AG08396 (cell line): Measurements from ENCODE around the gene SMIM12.
"Not testable (repeated sequence)": the region's sequence is repeated elsewhere in the genome, so short reads cannot be mapped to it uniquely, and the experiment has no call there.

Experiments used
- DNase-seq: peaks from one replicate; pipeline ENCODE4 v3.0.0; 2012; ENCODE audit warnings: low spot score, mixed read lengths

The SMIM12 gene

GRCh38 chr1:34844252-34844634, 15.3 kb downstream of the SMIM12 start:
- DNase-seq, result no peak

- no peak for DNase-seq
Measured at GRCh38 chr1:34843392-34844251, 15.9 kb downstream of the SMIM12 start.

GRCh38 chr1:34842952-34843371, 16.6 kb downstream of the SMIM12 start:
- DNase-seq, result no peak

GRCh38 chr1:34842073-34842472, 17.5 kb downstream of the SMIM12 start:
- no peak for DNase-seq

- DNase-seq, result no peak
Measured at GRCh38 chr1:34840426-34840825, 19.1 kb downstream of the SMIM12 start.

- no peak for DNase-seq
Measured at GRCh38 chr1:34839526-34840305, 19.8 kb downstream of the SMIM12 start.

GRCh38 chr1:34833711-34834110, 25.8 kb downstream of the SMIM12 start:
- DNase-seq, result no peak

- DNase-seq, result no peak
Measured at GRCh38 chr1:34831721-34832246, 27.8 kb downstream of the SMIM12 start.

- DNase-seq, result no peak
Measured at GRCh38 chr1:34829250-34829649, 30.3 kb downstream of the SMIM12 start.

- no peak for DNase-seq
Measured at GRCh38 chr1:34828611-34829010, 30.9 kb downstream of the SMIM12 start.

- no peak for DNase-seq
Measured at GRCh38 chr1:34827341-34827941, 32.1 kb downstream of the SMIM12 start.

- no peak for DNase-seq
Measured at GRCh38 chr1:34825455-34826091, 34.0 kb downstream of the SMIM12 start.

GRCh38 chr1:34824817-34825454, 34.6 kb downstream of the SMIM12 start:
- DNase-seq, result no peak

- no peak for DNase-seq
Measured at GRCh38 chr1:34822202-34822601, 37.3 kb downstream of the SMIM12 start.

- not testable (repeated sequence) for DNase-seq
Measured at GRCh38 chr1:34818862-34819261, 40.7 kb downstream of the SMIM12 start.

GRCh38 chr1:34816778-34817177, 42.8 kb downstream of the SMIM12 start:
- no peak for DNase-seq

- no peak for DNase-seq
Measured at GRCh38 chr1:34816332-34816731, 43.2 kb downstream of the SMIM12 start.

GRCh38 chr1:34810781-34811180, 48.8 kb downstream of the SMIM12 start:
- not testable (repeated sequence) for DNase-seq

GRCh38 chr1:34808051-34808810, 51.3 kb downstream of the SMIM12 start:
- DNase-seq, result no peak

GRCh38 chr1:34806396-34806795, 53.2 kb downstream of the SMIM12 start:
- DNase-seq, result peak; percentile 67

GRCh38 chr1:34803770-34804169, 55.8 kb downstream of the SMIM12 start:
- DNase-seq, result no peak
